Thoracic aorta (tissue), 2 donors: ENCODE measurements around the gene FAM184B. TPM values are rescaled to one million over a fixed set of nuclear protein-coding genes. Genes with fewer than 3 reads are reported as not detected.

Experiments used
- ATAC-seq: fragments of 150-250 bp; one replicate; pipeline ENCODE4 v1.8.0; 2017; ENCODE audit warnings: low read depth; ENCODE audit not compliant: insufficient number of reproducible peaks, low FRiP score
- DNase-seq: peaks from one replicate; pipeline ENCODE4 v3.0.0-alpha.2; 2020; ENCODE audit warnings: low spot score
- H3K27ac ChIP-seq, 2 donors: fragments of 200-600 bp; sonication (generic); 1 replicate in 1 of 2; 2 replicates in 1 of 2; pipeline ENCODE4 v1.5.1; 2016; ENCODE audit warnings: mild to moderate bottlenecking in 2 of 2, moderate library complexity in 2 of 2
- H3K27me3 ChIP-seq: fragments of 200-600 bp; sonication (generic); replicated peaks from 2 replicates; pipeline ENCODE4 v1.6.0; 2016; ENCODE audit warnings: mild to moderate bottlenecking; ENCODE audit not compliant: insufficient read depth
- H3K36me3 ChIP-seq: fragments of 200-600 bp; sonication (generic); one replicate; pipeline ENCODE4 v1.5.1; 2016
- H3K4me1 ChIP-seq, 2 donors: fragments of 200-600 bp; sonication (generic); 1 replicate in 1 of 2; 2 replicates in 1 of 2; pipeline versions ENCODE4 v1.5.1 to v1.6.0; 2016; ENCODE audit warnings: low read depth in 2 of 2, mild to moderate bottlenecking in 1 of 2; ENCODE audit not compliant: control insufficient read depth in 1 of 2
- H3K4me3 ChIP-seq: fragments of 200-600 bp; sonication (generic); 2 replicates; pipeline ENCODE4 v1.5.1; 2016; ENCODE audit warnings: mild to moderate bottlenecking
- H3K9me3 ChIP-seq: fragments of 200-600 bp; sonication (generic); 2 replicates; pipeline ENCODE4 v1.5.1; 2016
- CTCF ChIP-seq: fragments of 200-600 bp; sonication (generic); IDR thresholded peaks from one replicate; pipeline ENCODE4 v1.5.1; 2019; ENCODE audit warnings: antibody characterized with exemption
- total RNA-seq, 2 donors: library from RNA; depleted of rRNA; stranded (reverse); fragments of >200 nt; gene quantifications; one replicate each; pipeline versions ENCODE4 v1.1.0 to v1.2.3, GENCODE V29; 2016

Gene FAM184B
- total RNA-seq, 2 donors from 2014 or later = not detected

GRCh38 chr4:17787315-17787714, 5.9 kb upstream of the FAM184B start:
- peaks cover 2% of the 10 kb centered on the region for H3K36me3 ChIP-seq
- H3K4me1 ChIP-seq = no peaks in the 10 kb centered on the region
- no peak for TF ChIP-seq CTCF
- DNase-seq = no peak
- no peak overlapping the region for H3K4me3 ChIP-seq
- no peaks in the 10 kb centered on the region for H3K27me3 ChIP-seq
- ATAC-seq = no peak
- H3K27ac ChIP-seq = no peak overlapping the region
- H3K9me3 ChIP-seq = no peaks in the 10 kb centered on the region

GRCh38 chr4:17786567-17786966, 5.1 kb upstream of the FAM184B start:
- Histone ChIP-seq H3K9me3 (no peaks in the 10 kb centered on the region), H3K27me3 (no peaks in the 10 kb centered on the region), H3K27ac (no peak overlapping the region), H3K4me1 (peaks cover 6% of the 10 kb centered on the region in 2 donors), H3K4me3 (no peak overlapping the region), H3K36me3 (peaks cover under 1% of the 10 kb centered on the region)
- DNase-seq (no peak), ATAC-seq (no peak)
- TF ChIP-seq CTCF = no peak

GRCh38 chr4:17785858-17786257, 4.4 kb upstream of the FAM184B start:
- Histone ChIP-seq H3K27ac (no peak overlapping the region), H3K4me1 (peaks cover 13% of the 10 kb centered on the region in 2 donors), H3K36me3 (no peaks in the 10 kb centered on the region), H3K9me3 (no peaks in the 10 kb centered on the region), H3K4me3 (no peak overlapping the region), H3K27me3 (no peaks in the 10 kb centered on the region)
- ATAC-seq = no peak
- TF ChIP-seq CTCF = no peak
- no peak for DNase-seq

GRCh38 chr4:17780501-17781299, 721 bp downstream of the FAM184B start:
- Histone ChIP-seq H3K27me3 (no peaks in the 10 kb centered on the region), H3K36me3 (no peaks in the 10 kb centered on the region), H3K9me3 (no peaks in the 10 kb centered on the region), H3K27ac (no peak overlapping the region), H3K4me1 (peaks cover 14 to 20% of the 10 kb centered on the region in 2 donors), H3K4me3 (peak overlapping the region; percentile 49)
- DNase-seq (no peak), ATAC-seq (no peak)
- no peak for TF ChIP-seq CTCF

- H3K27ac ChIP-seq = no peak overlapping the region
- H3K4me1 ChIP-seq = peaks cover 14 to 20% of the 10 kb centered on the region in 2 donors
- no peak for DNase-seq
- no peak for TF ChIP-seq CTCF
- no peaks in the 10 kb centered on the region for H3K9me3 ChIP-seq
- H3K4me3 ChIP-seq = no peak overlapping the region
- no peaks in the 10 kb centered on the region for H3K36me3 ChIP-seq
- no peaks in the 10 kb centered on the region for H3K27me3 ChIP-seq
- no peak for ATAC-seq
Observed at GRCh38 chr4:17778431-17778830, 3.0 kb downstream of the FAM184B start.
